Stimulated activated CD8-positive, alpha-beta memory T cell treated with anti-CD3 and anti-CD28 coated beads, Interleukin-7, amount 100 ng/mL, for 4 hours (primary cell): ENCODE data around the gene ANO1.
"Not testable (repeated sequence)": the region's sequence is repeated elsewhere in the genome, so short reads cannot be mapped to it uniquely, and the experiment has no call there.

Source experiments
- DNase-seq, 2 donors: peaks; one replicate each; pipeline ENCODE4 v3.0.0-alpha.2; 2020; ENCODE audit warnings: low read depth in 2 of 2

The ANO1 gene

DNA sequence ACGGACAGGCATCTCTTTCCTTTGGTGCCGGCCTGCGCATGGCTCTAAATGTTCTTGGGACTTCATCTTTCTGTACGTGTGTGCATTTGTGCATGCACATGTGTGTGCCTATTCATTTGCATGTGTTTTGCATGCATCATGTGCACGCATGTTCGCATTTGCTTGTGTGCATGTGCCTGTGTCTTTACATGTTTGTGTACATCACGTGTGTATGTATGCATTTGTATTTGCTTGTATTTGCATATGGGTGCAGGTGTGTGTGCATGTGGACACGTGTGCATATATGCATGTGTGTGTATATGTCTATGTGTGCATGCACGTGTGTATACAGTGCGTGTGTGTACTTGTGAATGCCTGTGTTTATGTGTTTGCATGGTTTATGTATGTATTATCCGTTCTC is 111.5 kb downstream of the ANO1 start:
- DNase-seq, result no peak

DNA sequence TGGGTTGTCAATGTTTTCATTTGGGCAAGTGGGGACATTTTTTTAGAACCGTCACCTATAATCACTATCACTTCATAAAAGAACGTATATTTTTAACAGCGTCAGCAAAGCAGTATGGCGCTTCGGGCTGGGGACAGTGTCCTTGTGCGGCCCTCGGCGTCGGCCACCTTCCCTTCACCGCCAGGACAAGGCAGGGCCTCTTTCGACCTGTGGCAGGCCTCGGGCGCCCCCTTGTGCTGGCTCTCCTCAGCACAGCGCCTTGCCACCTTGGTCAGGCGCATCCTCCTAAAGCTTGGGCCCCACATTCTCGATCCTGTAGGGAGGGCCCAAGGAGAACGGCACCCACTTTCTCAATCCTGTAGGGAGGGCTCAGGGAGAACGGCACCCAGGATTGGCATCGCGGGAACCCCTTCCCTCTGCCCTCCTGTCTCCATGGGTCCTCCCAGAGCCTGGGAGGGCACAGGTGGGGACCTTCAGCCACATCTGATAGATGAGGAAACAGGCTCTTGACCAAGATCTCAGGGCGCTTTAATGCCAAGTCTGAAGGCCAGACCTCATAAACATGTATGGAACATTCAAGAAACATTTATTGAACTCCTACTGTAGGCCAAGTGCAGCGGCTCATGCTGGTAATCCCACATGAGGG is 113.5 kb downstream of the ANO1 start:
- DNase-seq, result peak in 1 of 2 donors; percentile 16

DNA sequence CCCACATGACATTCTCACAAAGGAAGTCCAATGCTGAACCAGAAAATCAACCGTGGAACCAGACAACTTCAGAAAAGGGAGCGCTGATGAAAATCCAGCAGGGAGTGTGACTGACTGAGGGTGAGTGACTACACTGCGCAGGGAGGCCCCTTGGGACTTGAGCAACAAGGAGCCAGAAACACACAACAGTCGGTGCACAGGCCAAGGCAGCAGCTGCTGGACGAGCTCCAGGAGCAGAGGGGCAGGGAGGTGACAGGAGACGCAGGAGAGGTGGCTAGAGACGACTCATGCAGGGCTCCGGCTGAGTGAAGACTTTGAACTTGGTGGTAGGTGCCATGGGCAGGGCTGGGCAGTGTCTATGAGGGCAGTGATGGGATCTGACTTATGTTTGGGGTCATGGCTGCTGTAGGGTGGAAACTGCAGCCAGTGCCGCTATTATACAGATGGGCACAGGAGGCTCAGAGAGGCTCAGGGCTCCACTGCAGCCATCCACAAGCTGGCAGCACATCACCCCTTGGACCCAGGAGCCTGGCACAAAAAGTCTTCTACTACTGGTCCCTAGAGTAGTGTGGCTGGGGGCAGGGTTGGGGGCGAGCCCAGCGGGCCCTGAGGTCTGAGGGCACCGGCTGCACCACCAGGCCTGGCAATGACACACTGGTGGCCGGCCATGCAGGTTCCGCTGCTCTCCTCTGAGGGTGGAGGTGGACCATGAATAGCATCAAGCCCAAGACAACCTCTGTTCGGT is 114.7 kb downstream of the ANO1 start:
- no peak for DNase-seq

DNA sequence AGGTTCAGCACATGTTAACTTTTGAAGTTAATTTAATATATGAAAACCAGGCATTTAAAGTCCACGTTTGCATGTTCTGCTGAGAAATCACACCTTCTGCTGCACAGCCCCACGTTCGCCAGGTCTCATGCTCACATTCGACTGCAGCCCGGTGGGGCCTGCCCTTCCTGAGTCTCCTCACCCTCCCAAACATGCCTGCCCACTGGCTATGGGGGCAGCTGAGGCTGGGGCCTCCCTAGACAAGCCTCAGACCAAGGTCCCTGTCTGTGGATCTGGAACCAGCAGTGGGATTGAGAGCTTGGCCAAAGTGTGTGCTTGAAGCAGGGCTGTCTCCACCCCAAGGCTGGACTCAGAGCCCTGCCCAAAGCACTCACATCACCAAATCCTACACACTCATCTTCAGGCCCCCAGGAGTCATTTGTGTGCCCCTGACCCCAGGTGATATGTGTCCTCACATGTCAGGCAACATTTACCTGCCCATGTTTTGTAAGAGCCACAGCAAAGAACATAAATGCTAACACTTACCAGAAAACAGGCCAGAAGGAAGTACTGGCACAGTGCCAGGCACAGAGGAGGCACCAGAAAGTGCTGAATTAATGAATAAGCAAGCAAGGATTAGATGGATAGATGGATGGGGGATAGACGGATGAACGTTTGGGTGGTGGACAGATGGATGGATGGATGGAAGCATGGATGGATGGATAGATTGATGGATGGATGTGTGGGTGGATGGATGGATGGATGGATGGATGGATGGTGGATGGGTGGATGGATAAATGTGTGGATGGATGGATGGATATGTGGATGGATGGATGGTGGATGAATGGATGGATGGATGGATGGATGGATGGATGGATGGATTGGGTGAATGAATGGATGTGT is 115.5 kb downstream of the ANO1 start:
- no peak for DNase-seq

DNA sequence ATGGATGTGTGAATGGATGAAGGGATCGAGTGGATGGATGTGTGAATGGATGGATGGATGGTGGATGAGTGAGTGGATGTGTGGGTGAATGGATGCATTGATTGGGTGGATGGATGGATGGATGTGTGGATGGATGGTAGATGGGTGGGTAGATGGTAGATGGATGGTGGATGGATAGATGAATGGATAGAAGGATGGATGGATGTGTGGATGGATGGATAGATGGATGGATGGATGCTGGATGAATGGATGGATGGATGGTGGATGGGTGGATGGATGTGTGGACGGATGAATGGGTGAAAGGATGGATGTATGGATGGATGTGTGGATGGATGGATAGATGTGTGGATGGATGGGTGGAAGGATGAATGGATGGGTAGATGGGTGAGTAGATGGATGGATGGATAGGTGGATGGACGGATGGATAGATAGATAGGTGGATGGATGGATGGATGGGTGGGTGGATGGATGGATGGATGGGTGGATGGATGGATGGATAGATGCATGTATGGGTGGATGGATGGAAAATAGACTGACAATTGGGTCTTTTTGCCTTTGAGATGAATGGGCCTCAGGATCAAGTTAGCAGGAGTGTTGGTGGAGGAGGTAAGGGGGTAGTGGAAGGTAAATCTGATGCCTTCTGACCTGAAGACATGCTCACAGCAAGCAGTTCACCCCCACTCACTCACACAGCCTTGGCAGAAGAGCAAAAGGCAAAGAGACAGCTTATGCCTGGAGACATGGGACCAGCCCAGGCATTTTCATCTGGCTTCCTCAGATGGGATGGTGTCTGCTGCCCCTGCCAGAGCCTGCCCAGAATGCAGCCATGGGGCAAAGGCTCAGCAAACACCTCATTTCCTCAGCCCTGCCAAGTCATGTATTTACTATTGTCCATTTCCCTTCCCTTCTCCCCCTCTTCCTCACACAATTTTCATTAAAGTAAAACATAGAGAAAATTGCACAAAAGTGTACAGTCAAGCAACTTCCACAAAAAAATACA is 117.0 kb downstream of the ANO1 start:
- no peak for DNase-seq

DNA sequence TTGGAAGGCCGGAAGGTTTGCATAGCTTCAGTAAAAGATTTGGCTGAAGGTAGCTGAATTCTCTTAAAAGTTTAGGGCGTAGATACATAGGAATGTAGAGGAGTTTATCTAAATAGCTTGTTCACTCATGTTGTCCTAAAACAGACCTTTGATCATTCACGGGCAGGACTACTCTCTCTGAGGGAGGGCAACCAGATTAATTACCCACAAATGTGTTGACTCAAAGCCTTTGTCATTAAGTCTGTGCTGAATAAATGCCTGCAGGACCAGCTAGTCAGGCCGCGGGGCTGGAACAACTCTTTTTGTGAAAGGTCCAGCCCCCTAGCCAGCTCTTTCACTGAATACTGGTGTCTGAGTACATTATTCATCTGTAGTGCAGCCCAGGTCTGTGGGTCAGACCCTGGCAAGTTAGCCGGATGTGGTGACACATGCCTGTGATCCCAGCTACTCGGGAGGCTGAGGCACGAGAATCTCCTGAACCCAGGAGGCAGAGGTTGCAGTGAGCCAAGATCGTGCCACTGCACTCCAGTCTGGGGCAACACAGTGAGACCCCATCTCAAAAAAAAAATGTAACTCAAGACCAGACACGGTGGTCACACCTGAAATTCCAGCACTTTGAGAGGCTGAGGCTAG is 122.2 kb downstream of the ANO1 start:
- DNase-seq, result no peak

DNA sequence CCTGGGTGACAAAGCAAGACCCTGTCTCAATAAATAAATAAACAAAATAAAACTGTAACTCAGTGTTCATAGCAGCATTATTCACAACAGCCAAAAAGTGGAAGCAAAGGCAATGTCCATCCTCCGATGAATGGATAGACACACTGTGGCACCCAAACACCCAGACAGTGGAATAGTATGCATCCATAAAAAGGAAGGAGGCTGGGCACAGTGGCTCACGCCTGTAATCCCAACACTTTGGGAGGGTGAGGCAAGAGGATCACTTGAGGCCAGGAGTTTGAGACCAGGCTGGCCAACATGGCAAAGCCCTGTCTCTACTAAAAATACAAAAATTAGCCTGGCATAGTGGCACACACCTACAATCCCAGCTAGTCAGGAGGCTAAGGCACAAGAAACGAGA is 122.9 kb downstream of the ANO1 start:
- not testable (repeated sequence) for DNase-seq

DNA sequence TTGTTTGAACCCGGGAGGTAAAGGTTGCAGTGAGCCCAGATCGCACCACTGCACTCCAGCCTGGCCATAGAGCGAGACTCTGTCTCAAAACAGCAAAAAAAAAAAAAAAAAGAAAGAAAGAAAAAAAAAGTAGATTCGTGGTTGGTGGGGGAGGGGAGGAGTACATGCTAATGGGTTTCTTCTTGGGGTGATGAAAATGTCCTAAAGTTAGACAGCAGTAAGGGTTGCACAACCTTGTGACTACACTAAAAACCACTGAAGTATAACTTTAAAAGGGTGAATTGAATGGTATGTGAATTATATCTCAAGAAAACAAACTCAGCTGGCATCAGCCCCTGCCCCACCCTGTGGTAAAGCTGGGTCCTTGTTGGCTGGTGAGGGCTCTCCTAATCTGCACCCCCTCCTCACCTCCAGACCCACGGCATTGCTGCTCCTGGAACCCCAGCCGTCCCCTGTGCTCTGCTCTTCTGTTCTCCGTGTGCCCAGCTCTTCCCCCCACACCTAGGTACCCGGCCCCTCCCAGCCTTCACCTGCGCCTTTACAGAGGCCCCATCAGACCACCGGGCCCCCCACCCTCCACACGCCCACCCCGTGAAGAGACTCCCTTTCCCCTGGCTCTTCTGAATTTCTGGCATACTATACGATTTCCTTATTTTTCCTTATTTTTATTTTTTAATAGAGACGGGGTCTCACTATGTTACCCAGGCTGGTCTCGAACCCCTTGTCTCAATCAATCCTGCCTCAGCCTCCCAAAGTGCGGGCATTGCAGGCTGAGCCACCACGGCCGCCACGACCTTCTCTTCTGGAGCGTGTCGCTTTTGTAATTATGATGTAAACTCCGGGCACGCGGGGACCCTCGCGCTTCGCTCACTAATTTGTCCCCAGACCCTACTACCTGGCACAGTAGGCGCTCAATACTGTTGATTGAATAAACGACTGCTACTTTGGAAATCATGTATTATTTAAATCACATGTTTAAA is 124.1 kb downstream of the ANO1 start:
- DNase-seq, result no peak

DNA sequence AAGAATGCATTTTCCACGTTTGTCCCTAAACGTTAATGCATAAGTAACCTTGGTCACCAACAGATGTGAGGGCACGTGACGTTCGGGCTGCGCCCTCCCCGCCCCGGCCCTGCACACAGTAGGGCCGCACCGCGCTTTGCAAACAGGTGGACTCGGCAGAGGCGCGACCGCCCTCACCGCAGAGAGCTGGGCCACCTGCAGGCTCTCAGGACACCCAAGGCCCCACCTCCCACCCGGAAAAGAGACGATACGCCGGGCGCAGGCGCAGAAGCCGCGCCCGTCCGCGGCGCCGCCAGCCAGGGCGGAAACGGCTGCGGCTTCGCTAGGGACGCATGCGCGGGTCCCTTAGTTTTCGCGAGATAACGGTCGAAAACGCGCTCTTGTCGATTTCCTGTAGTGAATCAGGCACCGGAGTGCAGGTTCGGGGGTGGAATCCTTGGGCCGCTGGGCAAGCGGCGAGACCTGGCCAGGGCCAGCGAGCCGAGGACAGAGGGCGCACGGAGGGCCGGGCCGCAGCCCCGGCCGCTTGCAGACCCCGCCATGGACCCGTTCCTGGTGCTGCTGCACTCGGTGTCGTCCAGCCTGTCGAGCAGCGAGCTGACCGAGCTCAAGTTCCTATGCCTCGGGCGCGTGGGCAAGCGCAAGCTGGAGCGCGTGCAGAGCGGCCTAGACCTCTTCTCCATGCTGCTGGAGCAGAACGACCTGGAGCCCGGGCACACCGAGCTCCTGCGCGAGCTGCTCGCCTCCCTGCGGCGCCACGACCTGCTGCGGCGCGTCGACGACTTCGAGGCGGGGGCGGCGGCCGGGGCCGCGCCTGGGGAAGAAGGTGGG is 125.0 kb downstream of the ANO1 start, which contains the start of gene FADD:
TSS of gene FADD (plus strand) at position 377 of the 831 bp plus-strand sequence. CDS start at position 541, 164 bp downstream.
- DNase-seq, result peak; percentile 86 to 87

DNA sequence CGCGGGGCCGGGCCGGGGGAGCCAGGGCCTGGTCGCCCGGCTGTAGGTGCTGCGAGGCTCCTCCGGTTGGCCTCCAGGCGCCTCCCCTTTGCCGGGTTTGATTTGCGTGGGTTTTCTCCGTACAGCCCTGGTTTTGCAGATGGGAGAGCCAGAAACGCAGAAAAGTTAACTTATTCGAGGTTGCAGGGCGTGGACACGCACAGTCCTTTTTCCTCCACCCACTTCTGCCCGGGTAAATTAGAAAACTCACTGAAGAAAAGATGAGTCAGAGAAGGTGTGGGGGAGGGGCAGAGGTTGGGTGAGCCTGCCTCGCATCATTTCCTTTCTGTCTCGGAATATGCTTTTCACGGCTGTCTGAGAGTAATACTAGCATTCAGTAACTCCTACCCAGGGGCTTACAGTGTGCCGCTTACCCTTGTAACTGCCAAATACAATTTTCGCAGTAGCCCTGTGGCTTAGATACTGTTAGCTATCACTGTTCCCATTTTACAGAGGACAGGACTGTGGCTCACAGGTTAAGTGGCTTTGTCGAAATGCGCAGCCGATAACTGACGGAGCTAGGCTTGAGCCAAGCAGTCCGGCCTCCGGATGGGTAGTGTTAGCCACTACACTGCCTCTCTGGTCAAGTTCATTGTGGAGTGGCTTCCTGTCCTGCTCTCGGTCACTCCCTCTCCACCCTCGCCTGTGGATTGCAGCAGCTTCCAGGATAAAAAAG is 125.8 kb downstream of the ANO1 start:
- peak; percentile 79 to 90 for DNase-seq

DNA sequence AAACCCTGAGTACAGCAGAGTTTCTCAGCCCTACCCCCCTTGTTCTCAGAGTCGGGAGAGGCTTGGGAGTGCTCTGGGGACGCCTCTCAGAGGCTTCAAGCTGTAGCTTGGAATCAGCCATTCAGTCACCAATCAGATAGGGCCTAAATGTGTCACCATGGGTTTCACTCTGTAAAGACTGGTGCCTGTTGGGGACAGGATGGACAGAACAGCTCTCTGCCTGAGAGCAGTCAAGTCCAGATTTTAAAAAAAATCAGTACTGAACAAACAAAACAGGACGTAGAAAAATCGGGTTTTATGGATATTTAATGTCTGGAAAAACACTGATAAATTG is 126.3 kb downstream of the ANO1 start:
- DNase-seq, result no peak

DNA sequence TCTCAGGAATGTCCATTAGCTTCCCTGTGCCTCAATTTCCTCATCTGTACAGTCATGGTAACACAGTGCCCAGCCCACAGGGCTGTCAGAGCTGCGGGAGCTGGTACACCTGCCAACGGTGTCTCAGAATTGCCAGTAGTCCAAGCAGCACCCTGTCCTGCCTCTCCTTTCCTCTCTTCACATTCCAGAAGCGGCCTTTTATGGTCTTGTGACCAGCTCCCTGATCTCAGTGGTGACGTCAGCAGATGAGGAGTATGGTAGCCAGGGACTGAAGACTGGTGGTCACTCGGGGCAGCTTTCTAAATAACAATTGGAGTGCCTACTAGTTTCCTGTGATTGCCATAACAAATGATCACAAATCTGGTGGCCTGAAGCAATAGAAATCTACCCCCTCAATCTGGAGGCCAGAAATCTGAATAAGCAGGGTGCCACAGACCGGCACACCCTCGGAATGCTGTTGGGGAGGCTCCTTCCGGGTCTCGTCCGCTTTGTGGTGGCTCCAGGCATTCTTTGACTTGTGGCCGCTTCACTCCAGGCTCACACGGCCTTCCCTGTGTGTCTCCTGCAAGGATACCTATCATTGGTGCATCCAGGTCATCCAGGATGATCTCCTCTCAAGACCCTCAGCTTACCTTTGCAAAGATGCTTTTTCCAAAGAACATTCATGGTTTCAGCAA is 127.1 kb downstream of the ANO1 start:
- DNase-seq, result no peak

DNA sequence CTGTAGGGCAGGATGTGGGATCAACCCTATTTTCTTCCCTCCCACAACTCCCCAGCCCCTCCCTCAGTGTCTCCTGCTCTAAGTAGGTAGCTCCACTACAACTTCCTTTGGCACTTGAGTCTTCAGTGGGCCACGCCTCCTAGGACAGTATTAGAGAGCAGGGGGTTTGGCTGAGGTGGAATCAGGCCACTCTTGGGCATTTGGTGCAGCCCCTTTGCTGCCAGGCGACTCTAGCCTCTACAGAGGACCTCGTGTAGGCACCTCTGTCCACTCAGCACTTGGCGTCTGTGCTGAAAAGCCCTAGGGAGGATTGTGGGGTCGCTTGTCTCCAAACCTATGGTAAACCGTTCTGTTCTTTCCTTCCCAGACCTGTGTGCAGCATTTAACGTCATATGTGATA is 127.6 kb downstream of the ANO1 start:
- no peak for DNase-seq

DNA sequence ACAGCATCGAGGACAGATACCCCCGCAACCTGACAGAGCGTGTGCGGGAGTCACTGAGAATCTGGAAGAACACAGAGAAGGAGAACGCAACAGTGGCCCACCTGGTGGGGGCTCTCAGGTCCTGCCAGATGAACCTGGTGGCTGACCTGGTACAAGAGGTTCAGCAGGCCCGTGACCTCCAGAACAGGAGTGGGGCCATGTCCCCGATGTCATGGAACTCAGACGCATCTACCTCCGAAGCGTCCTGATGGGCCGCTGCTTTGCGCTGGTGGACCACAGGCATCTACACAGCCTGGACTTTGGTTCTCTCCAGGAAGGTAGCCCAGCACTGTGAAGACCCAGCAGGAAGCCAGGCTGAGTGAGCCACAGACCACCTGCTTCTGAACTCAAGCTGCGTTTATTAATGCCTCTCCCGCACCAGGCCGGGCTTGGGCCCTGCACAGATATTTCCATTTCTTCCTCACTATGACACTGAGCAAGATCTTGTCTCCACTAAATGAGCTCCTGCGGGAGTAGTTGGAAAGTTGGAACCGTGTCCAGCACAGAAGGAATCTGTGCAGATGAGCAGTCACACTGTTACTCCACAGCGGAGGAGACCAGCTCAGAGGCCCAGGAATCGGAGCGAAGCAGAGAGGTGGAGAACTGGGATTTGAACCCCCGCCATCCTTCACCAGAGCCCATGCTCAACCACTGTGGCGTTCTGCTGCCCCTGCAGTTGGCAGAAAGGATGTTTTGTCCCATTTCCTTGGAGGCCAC is 128.3 kb downstream of the ANO1 start:
- DNase-seq, result no peak

DNA sequence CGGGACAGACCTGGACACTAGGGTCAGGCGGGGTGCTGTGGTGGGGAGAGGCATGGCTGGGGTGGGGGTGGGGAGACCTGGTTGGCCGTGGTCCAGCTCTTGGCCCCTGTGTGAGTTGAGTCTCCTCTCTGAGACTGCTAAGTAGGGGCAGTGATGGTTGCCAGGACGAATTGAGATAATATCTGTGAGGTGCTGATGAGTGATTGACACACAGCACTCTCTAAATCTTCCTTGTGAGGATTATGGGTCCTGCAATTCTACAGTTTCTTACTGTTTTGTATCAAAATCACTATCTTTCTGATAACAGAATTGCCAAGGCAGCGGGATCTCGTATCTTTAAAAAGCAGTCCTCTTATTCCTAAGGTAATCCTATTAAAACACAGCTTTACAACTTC is 128.9 kb downstream of the ANO1 start:
- DNase-seq, result no peak

DNA sequence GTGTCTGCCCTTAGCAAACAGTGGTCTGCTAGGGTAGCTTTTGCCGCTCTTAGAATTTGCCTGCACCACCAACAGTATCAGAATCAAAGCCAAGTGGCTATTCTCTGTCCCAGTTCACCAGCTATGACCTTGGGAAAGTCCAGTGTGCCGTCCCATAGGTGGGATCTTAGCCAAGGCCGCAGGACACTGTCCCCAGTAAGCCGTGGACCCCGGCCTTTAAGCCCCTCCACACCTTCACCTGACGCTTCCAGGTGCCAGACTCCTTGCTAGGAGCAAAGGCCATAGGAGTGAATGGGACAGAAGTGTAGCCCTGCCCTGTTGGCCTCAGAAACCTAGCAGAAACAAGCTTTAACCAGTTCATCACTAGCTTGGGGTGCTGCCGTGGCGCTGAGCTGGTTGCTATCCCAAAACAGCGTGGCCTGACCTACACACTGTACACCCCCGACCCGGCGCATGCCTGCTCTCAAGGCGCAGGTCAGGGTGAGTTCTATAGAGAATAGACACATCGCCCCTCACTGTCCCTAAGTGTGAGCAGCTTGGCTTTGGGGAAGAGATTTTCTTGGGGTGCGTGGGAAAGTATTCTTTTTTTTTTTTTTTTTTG is 129.5 kb downstream of the ANO1 start:
- DNase-seq, result no peak
